ENCODE results near the gene ARVCF. TPM values are rescaled to one million over a fixed set of nuclear protein-coding genes. Genes with fewer than 3 reads are reported as not detected.

The ARVCF gene, protein sequence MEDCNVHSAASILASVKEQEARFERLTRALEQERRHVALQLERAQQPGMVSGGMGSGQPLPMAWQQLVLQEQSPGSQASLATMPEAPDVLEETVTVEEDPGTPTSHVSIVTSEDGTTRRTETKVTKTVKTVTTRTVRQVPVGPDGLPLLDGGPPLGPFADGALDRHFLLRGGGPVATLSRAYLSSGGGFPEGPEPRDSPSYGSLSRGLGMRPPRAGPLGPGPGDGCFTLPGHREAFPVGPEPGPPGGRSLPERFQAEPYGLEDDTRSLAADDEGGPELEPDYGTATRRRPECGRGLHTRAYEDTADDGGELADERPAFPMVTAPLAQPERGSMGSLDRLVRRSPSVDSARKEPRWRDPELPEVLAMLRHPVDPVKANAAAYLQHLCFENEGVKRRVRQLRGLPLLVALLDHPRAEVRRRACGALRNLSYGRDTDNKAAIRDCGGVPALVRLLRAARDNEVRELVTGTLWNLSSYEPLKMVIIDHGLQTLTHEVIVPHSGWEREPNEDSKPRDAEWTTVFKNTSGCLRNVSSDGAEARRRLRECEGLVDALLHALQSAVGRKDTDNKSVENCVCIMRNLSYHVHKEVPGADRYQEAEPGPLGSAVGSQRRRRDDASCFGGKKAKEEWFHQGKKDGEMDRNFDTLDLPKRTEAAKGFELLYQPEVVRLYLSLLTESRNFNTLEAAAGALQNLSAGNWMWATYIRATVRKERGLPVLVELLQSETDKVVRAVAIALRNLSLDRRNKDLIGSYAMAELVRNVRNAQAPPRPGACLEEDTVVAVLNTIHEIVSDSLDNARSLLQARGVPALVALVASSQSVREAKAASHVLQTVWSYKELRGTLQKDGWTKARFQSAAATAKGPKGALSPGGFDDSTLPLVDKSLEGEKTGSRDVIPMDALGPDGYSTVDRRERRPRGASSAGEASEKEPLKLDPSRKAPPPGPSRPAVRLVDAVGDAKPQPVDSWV
- 0.37 TPM for polyA plus RNA-seq (2012; ENCODE audit: low read depth, missing spikeins)

DNA sequence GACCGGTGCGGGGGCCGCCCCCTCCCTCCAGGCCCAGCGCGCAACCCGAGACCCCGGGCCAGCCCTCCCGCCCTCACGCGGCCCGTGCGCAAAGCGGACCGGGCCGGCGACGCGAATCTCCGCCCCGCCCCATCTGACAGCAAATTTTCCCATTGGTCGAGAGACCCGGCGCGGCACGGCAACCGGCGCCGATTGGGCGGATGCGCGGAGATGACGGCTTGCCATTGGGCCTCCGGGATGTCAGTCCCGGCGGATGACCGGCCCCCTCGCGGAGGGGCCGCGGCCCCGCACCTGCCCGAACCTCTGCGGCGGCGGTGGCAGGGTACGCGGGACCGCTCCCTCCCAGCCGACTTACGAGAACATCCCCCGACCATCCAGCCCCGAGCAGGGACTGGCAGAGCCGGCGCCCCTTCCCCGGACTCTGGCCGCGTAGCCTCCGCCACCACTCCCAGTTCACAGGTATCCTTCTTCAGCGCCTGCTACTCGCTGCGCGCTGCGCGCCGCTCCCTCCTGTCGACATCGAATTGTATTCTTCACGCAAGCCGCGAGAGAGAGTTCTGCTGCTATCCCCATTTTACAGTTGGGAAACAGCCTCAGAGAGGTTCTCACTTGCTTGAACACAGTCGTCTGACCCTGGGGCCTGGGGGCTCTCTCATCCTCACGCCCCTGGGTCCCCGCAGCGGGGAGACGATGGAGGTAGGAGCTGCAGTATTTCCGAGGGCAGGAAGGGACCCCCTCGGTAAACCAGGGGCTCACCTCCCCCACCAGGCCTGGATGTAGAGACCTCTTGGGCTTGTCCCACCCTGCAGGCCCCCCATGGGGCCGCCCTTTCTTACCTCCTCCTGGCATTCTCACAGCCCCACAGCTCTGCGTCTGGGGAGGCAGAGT, at the start of gene ARVCF:
Gene ARVCF (minus strand): TSS at position 90 of the 888 bp plus-strand sequence. CDS start 26,029 bp downstream, outside the sequence.
- FAIRE-seq (peak; percentile 99), DNase-seq (ENCODE audit: insufficient read length, low spot score) (peak; percentile 99)
- TF ChIP-seq POLR2AphosphoS5 (IDR thresholded peaks at IDR 0.05; ENCODE audit: low read depth, low read length) (no peak), TAF1 (IDR thresholded peaks at IDR 0.05; ENCODE audit: low read depth, low read length) (no peak), SPI1 (IDR thresholded peaks at IDR 0.05; ENCODE audit: low read depth, low read length) (no peak), POLR2A (IDR thresholded peaks at IDR 0.05; ENCODE audit: low read depth, low read length) (no peak), POU2F2 (IDR thresholded peaks at IDR 0.05; ENCODE audit: low read depth, low read length) (no peak), PAX5 (IDR thresholded peaks at IDR 0.05; ENCODE audit: insufficient read depth, low read length, severe bottlenecking) (no peak)

DNA sequence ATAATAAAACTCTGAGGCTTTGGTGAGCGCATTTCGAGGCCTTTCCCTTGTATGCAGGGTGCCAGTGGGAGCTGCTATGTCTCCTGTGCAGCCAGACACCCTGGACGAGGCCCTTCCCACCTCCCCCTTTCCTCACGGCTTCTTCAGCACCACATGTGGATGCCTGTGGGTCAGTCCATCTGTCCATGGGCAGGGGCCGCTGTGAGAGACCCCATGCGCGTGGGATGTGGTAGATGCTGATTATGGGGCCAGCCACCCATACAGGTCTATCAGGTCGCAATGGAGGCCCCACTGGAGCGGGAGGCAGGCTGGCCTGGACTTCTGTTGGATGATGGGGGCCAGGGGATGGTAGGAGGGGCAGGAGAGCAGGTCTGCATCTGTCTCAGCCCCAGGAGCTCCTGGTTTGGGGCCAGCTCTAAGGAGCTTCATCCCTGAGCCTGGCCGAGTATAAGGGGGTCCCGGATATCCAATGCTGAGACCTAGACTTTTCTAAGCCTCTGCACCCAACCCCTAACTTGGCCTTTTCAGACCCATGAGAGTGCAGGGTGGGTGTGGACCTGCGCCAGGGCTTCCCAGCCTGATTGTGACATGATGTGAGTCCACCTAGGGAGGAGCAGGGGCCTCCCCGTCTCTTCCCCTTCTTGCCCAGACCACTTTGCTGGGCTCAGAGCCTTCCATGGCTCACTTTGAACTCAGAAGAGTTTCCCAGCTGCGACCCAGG, 49.4 kb upstream of the ARVCF start:
- FAIRE-seq, result no peak
- no peak for DNase-seq (ENCODE audit: insufficient read length, low spot score)
- TF ChIP-seq SPI1 (IDR thresholded peaks at IDR 0.05; ENCODE audit: low read depth, low read length), result no peak
- no peak for TF ChIP-seq POU2F2 (IDR thresholded peaks at IDR 0.05; ENCODE audit: low read depth, low read length)
- TF ChIP-seq PAX5 (IDR thresholded peaks at IDR 0.05; ENCODE audit: insufficient read depth, low read length, severe bottlenecking), result no peak
- TF ChIP-seq TAF1 (IDR thresholded peaks at IDR 0.05; ENCODE audit: low read depth, low read length), result no peak
- no peak for TF ChIP-seq POLR2AphosphoS5 (IDR thresholded peaks at IDR 0.05; ENCODE audit: low read depth, low read length)
- no peak for TF ChIP-seq POLR2A (IDR thresholded peaks at IDR 0.05; ENCODE audit: low read depth, low read length)

DNA sequence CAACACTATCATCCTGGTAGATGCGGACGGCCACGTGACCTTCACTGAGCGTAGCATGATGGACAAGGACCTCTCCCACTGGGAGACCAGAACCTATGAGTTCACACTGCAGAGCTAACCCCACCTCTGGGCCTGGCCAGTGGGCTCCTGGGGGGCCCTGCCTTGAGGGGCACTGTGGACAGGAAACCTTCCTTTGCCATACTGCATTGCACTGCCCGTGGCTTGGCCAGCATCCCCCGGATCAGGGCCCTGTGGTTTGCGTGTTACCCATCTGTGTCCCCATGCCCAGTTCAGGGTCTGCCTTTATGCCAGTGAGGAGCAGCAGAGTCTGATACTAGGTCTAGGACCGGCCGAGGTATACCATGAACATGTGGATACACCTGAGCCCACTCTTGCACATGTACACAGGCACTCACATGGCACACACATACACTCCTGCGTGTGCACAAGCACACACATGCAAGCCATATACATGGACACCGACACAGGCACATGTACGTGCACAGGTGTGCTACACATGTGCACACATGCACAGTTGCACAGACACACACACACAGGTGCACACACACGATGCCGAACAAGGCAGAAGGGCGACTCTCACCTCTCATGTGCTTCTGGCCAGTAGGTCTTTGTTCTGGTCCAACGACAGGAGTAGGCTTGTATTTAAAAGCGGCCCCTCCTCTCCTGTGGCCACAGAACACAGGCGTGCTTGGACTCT, 48.1 kb upstream of the ARVCF start:
- FAIRE-seq (no peak), DNase-seq (ENCODE audit: insufficient read length, low spot score) (no peak)
- TF ChIP-seq TAF1 (IDR thresholded peaks at IDR 0.05; ENCODE audit: low read depth, low read length) (no peak), PAX5 (IDR thresholded peaks at IDR 0.05; ENCODE audit: insufficient read depth, low read length, severe bottlenecking) (no peak), POLR2AphosphoS5 (IDR thresholded peaks at IDR 0.05; ENCODE audit: low read depth, low read length) (no peak), POLR2A (IDR thresholded peaks at IDR 0.05; ENCODE audit: low read depth, low read length) (no peak), POU2F2 (IDR thresholded peaks at IDR 0.05; ENCODE audit: low read depth, low read length) (no peak), SPI1 (IDR thresholded peaks at IDR 0.05; ENCODE audit: low read depth, low read length) (no peak)

DNA sequence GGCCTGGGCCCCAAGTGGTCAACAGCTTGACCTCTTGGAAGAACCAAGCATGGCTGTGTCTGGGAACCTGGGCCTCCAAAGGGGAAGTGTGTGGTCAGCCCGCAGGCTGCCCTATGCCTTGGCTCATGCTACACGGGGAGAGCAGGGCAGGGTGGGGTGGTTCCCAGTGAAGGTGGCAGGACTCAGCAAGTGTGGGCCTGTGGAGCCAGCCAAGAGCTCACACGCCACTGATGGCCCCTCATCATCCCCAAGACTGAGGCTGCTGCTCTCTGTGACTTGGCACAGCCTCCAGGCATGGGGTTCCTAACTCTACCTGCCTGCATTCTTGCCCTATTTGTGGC, 47.5 kb upstream of the ARVCF start:
- TF ChIP-seq POLR2AphosphoS5 (IDR thresholded peaks at IDR 0.05; ENCODE audit: low read depth, low read length), result no peak
- no peak for TF ChIP-seq POLR2A (IDR thresholded peaks at IDR 0.05; ENCODE audit: low read depth, low read length)
- TF ChIP-seq POU2F2 (IDR thresholded peaks at IDR 0.05; ENCODE audit: low read depth, low read length), result no peak
- no peak for TF ChIP-seq SPI1 (IDR thresholded peaks at IDR 0.05; ENCODE audit: low read depth, low read length)
- no peak for TF ChIP-seq TAF1 (IDR thresholded peaks at IDR 0.05; ENCODE audit: low read depth, low read length)
- TF ChIP-seq PAX5 (IDR thresholded peaks at IDR 0.05; ENCODE audit: insufficient read depth, low read length, severe bottlenecking), result no peak
- FAIRE-seq (no peak), DNase-seq (ENCODE audit: insufficient read length, low spot score) (no peak)

DNA sequence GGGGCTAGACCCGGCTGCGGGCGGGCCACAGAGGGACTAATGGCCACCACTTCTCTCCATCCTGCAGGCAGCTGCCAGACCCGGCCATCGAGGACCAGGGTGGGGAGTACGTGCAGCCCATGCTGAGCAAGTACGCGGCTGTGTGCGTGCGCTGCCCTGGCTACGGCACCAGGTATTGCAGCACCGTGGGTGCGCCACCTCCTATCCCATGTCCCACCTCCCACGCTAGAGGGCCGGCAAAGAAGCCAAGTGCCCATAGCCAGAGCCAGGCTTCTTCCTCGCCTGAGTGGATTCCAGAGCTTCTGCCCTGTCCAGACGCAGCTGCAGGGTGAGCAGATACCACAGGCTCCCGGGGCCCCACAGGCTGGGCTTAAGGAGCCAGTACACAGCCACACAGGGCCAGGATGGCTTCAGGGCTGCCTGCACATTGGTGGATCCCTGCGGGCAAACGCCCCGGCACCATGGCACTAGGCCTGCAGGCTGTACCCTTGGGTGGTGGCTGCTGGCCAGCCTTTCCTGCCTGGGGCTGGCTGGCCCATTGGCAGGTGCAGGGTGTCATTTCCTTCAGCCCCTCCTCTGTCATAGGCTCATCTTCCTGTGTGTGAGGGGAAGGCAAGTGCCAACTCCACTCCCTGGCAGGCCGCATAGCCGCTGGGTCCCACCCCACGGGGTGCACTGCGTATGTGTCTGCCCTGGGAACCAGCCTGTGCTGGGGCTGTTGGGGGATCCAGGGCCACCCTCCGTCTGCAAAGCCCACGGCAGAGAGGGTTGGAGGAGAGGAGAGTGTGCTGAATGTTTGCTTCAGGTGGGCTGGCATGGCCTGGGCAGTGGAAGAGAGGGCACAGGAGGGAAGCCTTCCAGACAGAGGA, 46.9 kb upstream of the ARVCF start:
- TF ChIP-seq POU2F2 (IDR thresholded peaks at IDR 0.05; ENCODE audit: low read depth, low read length) (no peak), SPI1 (IDR thresholded peaks at IDR 0.05; ENCODE audit: low read depth, low read length) (no peak), TAF1 (IDR thresholded peaks at IDR 0.05; ENCODE audit: low read depth, low read length) (no peak), PAX5 (IDR thresholded peaks at IDR 0.05; ENCODE audit: insufficient read depth, low read length, severe bottlenecking) (no peak), POLR2AphosphoS5 (IDR thresholded peaks at IDR 0.05; ENCODE audit: low read depth, low read length) (no peak)
- DNase-seq (ENCODE audit: insufficient read length, low spot score) (no peak), FAIRE-seq (no peak)

DNA sequence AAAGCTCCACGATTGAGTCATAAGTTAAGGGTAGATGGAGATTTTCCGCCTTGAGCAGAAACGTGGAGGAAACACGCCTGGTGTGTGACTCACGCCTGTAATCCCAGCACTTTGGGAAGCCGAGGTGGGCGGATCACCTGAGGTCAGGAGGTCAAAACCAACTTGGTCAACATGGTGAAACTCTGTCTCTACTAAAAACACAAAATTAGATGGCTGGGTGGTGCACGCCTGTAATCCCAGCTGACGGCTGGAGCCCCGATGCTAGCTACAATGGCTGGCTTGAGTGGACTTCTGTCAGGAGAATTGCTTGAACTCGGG, 46.1 kb upstream of the ARVCF start:
- TF ChIP-seq TAF1 (IDR thresholded peaks at IDR 0.05; ENCODE audit: low read depth, low read length) (no peak), SPI1 (IDR thresholded peaks at IDR 0.05; ENCODE audit: low read depth, low read length) (no peak), POLR2AphosphoS5 (IDR thresholded peaks at IDR 0.05; ENCODE audit: low read depth, low read length) (no peak), POU2F2 (IDR thresholded peaks at IDR 0.05; ENCODE audit: low read depth, low read length) (no peak), POLR2A (IDR thresholded peaks at IDR 0.05; ENCODE audit: low read depth, low read length) (no peak), PAX5 (IDR thresholded peaks at IDR 0.05; ENCODE audit: insufficient read depth, low read length, severe bottlenecking) (no peak)
- FAIRE-seq (no peak), DNase-seq (ENCODE audit: insufficient read length, low spot score) (no peak)
